NK-92 (cell line): ENCODE results near the gene PLPP1.
"Not testable (repeated sequence)": the region's sequence is repeated elsewhere in the genome, so short reads cannot be mapped to it uniquely, and the experiment has no call there.

Experiments
- DNase-seq: peaks from one replicate; lab custom pipeline; 2025; ENCODE audit not compliant: unreplicated experiment; lab: John Stamatoyannopoulos, UW

Gene PLPP1

DNA sequence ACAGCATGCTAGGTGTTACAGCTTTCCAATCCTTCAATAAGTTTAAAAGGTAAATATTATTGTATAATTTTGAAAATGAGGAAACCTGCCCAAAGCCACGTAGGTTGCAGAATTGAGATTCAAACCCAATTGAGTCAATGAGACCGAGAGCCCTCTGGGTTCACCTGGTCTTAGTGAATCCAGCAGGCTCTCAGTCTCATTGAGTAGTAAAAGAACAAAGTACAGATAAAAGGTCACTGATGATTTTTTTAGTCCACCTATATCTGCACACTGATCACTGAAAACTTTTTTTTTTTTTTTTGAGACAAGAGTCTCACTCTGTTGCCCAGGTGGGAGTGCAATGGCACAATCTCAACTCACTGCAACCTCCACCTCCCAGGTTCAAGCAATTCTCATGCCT is 27.2 kb downstream of the PLPP1 start:
- no peak for DNase-seq

DNA sequence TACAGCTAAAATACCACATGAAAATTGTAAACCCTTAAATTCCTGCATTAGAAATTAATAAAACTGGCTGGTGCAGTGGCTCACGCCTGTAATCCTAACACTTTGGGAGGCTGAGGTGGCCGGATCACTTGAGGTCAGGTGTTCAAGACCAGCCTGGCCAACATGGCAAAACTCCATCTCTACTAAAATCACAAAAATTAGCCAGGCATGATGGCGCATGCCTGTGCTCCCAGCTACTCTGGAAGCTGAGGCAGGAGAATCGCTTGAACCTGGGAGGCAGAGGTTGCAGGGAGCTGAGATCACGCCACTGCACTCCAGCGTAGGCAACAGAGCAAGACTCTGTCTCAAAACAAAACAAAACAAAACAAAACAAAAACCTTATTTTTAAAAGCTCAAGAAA is 29.1 kb downstream of the PLPP1 start:
- DNase-seq, result not testable (repeated sequence)

DNA sequence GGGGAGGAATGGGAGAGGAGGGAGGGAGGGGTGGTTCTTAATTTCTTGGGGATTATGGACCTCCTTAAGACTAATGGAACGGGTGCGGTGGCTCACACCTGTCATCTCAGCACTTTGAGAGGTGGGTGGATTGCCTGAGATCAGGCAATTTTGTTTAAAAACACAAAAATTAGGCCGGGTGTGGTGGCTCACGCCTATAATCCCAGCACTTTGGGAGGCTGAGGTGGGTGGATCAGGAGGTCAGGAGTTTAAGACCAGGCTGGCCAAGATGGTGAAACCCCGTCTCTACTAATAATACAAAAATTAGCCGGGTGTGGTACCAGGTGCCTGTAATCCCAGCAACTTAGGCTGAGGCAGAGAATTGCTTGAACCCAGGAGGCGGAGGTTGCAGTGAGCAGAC is 30.8 kb downstream of the PLPP1 start:
- DNase-seq, result not testable (repeated sequence)

DNA sequence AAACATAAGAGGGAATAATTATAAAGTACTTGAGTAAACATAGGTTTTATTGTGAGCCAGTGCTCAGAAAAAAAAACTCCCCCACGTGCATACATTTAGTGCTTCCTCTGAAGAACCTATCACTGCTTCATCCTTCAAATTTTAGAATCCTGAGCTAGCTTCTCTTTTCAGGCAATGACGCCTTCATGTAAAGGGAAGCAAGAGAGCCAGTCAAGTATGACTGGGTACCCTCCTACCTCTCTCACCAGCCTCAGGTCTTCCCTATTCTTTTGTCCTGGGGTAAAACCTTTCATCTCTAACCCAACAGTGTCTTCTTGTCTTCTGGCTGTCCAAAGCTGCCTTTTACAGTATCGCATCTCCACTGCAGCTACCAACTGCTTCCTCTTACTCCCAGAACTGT is 32.0 kb downstream of the PLPP1 start:
- DNase-seq, result no peak

DNA sequence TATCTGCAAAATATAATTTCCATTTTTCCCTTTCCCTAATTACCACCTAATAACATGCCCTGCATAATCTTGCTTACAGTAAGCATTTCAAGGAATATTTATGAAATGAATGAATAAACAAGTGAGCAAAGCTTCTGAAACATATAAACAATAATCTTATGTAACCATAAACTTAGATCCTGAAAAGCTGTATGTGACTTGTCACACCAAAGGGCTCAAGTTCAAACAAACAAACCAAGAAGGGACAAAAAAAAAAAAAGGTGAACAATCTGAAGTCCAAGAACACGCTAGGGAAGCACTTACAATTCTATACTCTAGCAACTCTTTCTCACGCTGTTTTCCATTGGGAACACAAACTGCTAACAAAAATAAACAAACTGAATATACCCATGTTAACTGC is 36.3 kb downstream of the PLPP1 start:
- no peak for DNase-seq

DNA sequence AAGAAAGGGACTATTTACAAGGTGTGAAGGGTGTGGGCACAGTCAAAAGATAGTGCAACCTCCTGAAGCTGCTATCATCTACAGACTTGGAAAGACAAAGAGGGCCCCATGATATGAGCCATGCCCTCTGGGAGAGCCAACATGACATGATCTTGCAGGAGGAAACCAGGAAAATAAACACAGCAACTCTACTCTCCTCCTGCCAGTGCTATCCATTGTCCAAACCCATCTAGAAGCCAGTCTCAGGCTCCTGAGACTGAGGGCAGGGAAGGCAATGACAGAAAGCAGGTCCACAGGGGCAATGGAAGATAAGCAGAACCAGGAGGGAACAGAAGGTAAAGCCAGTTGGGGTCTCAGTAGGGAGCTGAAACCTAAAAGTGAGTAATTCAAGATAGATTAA is 37.1 kb downstream of the PLPP1 start:
- DNase-seq, result no peak

DNA sequence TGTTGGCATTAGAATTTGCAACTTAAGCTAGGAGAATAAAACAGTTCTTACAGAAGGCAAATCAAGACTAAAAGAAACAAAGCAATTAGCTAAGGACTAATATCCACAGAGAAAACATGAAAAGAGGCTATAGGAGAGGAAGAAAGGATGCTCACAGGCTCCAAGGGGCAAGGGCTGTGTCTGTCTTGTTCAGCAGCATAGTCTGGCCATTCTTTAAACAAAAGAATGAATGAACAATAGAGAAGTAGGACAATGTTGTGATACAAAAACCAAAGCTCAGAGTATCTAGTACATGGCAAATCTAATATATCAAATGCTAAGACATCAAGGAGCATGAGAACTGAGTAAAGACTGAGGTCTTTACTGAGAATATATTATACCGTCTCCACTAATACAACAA is 39.5 kb downstream of the PLPP1 start:
- DNase-seq, result no peak

DNA sequence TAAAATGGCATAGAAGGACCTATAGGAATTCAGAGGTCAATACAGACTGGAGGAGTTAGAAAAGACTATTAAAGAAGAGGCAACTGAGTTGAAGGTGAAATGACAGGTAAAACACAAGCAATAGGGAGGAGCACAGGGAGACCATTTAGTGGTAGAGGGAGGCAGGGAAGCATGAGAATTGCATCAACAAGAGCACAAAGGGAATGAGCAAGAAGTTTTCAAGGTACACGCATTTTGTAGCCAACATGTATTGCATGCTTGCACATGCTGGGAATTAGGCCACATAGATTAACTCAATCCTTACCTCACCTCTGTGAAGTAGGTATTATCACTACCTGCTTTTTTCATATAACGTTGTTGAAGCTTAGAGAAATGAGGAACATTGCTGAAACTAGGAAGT is 42.3 kb downstream of the PLPP1 start:
- no peak for DNase-seq

DNA sequence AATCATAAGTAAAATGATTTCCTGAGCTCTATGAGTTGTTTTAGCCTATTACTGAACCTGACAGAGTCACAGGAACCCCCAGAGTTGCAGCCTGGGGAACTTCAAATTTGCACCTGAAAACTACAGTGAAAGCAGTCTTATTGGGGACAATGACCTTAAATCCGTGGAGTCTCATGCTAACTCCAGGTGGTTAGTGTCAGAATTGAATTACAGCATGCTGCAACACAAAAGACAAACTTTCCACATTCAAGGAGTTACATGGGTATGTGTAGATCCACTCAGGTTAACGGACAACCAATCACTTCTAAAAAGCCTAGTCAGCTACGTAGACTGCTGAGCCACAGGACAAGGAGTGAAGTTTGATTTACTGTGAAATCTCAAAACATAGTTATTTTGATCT is 49.7 kb downstream of the PLPP1 start:
- no peak for DNase-seq

DNA sequence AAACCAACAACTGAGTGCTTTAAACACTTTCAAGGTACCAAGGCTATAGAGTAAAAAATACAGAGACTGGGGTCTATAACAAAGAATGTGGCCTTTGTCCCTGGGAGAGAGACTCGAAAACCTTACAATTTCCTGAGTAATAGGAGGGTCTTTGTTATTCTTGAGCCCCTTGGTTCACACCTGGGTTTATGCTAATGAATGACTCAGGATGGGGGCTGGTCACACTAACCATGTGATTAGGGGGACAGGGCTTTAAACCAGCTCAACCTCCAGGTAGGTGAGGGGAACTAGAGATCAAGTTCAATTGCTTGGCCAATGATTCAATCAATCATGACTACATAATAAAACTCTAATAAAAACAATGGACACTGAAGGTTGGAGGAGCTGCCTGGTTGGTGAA is 50.2 kb downstream of the PLPP1 start:
- DNase-seq, result no peak

DNA sequence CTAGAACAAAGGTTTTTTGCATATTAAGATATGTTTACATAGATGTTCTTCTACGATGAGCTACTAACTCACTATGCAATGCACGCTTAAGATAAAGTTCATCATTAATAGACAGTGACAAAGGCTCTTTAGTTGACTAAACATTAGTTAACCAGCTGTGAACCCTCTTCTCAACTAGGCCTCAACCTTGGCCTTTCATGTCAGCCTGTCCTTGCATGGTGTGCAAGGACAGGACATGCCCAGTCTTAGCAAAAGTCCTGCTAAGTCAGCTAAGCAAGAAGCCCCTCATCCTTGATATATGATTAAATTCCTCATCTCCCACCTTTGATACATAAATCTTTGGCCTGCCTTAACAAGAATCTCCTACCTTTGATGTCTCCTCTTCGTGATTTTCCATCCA is 50.9 kb downstream of the PLPP1 start:
- DNase-seq, result no peak

DNA sequence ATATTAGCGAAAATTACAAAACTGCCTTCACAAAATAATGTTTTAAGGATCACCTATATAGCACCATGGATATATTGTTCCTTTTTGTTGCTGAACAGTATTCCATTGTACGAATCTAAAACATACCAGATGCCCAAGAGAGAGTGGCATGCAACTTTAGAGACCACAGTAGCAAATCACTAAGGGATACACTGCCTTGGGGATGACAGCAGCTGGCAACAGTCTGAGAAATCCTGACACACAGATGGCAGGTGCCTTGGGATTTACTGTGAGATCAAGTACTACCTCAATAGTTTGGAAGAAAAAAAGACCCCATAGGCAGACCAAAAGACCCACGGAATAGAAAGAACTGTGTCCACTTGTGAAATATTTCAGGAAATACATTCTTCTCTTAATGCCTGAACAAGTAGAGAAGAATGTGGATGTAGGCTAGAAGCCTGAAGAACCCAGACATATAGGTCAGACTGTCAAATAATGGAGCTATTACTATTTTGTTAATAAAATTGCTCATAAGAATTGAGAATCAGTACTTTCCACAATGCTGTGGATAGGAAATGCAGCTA is 53.4 kb downstream of the PLPP1 start:
- DNase-seq, result no peak

DNA sequence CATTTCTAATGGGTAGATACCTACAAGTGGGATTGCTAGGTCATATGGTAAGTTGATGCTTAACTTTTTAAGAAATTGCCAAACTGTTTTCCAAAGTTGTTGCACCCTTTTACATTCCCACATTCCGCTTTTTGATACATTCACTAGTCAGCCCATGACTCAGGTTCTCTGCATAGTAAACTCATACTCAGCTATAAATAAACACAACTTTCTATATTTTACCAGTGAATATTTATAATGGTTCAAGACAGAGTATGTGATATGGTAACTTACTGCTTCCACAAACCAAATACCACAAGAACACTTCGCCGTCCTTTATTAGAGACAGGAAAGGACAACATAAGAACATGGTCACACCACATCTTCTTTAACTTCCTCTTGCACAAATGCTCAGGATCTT is 54.0 kb downstream of the PLPP1 start:
- DNase-seq, result no peak

DNA sequence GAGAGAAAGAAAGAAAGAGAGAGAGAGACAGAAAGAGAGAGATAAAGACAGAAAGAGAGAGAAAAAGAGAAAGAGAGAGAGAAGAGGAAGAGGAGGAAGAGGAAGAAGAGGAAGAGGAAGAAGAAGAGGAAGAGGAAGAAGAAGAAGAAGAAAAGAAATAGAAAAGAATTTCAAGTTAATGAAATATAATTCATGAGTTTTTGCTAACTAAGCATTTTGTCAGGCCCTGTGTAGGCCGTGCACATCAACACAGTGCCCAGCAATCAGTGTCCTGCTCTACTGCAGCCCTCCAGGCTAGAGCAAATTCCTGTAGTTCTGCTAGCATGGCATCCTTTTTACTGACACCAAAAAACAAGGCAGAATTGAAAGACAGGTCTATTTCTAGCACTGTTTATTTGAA is 62.1 kb downstream of the PLPP1 start:
- no peak for DNase-seq

DNA sequence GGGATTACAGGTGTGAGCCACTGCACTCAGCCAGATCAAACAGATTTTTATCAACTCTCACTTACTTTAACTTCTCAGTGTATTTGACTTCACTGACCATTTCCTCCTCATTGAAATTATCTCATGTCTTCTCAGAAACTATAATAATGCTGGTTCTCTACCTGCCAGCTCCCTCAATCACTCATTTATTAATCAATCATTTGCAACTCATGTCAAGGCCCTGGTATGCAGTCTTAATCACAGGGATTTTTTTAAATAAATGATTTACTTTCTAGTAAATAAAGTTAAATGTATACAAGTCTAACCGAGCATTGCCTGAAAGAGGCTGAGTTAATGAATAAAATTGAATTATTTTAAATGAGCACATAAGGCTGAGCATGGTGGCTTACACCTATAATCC is 63.3 kb downstream of the PLPP1 start:
- no peak for DNase-seq

DNA sequence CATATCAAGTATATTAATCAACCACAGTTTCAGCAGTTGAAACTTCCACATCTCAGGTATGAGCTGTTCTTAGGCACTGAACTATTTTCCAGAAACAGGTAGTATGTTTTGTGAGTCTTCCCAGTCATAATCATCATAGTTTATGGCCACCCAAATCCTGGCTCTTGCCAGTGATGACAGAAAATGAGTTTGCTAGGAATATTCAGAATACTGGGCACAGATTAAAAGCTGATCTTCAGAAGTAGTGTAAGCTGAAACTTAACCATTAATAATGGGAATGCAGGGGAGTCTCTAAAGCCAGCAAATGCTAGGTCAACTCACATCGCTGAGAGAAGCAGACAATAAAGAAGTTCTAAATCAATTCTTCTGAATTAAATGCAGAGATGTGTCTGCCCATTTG is 64.5 kb downstream of the PLPP1 start:
- no peak for DNase-seq

DNA sequence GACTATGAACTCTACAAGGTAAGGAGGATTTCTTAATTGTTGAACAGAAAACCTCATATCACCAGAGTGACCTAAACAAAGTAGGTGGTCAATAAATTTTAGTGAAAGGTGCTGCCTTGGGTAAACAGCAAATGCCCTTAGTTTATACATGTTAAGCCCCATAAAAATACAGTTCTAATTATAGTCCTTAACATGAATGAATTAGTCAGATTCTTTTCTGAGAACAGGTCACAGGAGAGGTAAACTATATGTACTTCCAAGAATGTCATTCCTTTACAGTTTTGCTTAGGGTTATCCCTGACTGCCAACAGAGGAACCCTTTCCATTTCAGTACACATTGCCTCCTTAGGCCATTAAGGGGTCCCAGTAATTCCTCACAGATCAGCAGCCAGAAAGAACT is 64.9 kb downstream of the PLPP1 start:
- DNase-seq, result no peak

DNA sequence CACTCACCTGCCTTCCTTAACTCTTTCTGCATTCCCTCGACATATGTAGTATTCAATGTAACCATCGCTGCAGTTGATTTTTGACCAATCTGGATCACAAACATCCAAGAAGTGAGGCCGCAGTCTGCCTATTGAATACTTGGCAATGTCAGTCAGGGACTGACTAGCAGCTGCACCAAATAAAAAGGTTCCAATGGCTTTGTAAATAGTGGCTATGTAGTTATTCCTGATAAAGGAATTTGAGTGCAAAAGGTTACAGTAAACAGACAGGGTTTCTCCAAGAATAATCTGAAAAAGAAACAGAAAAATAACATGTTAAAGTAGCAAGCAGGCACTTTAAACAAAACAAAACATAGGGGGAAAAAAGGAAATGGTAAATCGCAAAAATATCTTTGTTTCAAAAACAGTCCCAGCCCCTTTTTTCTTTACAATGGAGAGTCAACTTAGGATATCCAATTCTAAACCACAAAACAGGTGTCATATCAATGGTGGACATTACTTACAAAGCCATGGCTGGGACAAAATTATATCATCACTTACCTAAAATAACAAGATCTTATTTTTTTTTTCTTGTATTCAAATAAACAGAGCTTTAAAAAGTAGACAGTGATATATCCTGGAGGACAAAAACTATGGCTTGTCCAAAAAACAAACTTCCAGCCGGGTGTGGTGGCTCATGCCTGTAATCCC is 66.8 kb downstream of the PLPP1 start:
- DNase-seq, result no peak

DNA sequence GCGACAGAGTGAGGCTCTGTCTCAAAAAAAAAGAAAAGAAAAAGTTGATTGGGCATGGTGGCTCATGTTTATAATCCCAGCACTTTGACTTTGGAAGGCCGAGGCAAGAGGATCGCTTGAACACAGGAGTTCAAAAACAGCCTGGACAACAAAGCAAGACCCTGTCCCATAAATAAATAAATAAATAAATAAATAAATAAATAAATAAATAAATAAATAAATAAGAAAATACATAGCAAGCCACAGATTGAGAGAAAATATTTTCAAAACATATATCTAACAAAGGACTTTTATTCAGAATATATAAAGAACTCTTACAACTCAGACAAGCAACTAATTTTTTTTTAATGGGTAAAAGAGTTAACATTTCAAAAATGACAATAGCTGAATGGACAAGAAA is 71.2 kb downstream of the PLPP1 start:
- no peak for DNase-seq

DNA sequence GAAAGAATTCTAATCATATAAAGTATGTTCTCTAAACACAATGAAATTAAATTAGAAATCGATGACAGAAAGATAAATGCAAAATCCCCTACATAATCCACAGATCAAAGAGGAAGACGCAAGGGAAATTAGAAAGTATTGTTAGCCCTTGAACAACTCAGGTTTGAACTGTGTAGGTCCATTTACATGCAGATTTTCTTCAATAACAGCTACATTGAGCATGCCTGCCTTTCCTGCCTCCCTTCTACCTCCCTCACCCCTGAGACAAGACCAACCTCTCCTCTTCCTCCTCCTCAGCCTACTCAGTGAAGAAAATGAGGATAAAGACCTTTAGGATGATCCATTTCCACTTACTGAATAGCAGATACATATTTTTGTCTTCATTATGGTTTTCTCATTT is 75.2 kb downstream of the PLPP1 start:
- DNase-seq, result no peak

DNA sequence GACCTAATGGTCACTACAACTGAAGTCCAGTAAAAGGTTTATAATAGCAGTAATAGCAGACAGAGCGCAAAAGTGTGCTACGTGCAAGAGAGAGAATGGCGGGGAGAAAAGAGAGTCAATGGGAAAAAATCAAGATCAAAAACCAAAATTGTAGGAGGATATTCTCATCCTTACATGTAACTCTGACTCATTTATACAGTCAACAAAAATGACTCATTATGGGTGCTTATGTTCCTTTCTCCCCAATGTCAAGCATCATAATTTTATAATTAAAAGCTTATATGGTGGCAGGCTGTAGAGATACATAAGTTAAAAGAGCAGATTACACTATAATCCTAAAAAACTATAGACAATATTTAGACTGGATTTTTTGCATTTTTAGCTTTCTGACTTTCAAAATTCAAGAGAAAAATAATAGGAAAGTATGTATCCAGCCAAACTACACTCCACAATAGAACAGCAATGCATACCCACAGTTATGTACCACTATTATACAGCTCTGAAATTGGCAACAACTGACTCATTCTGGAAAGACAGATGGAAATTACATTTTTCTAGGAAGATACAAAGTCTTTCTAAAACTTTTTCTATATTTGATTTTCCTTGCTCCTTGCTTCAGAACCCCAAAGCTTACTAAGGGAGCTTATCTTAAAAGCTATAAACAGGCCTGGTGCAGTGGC is 78.4 kb downstream of the PLPP1 start:
- DNase-seq, result no peak

DNA sequence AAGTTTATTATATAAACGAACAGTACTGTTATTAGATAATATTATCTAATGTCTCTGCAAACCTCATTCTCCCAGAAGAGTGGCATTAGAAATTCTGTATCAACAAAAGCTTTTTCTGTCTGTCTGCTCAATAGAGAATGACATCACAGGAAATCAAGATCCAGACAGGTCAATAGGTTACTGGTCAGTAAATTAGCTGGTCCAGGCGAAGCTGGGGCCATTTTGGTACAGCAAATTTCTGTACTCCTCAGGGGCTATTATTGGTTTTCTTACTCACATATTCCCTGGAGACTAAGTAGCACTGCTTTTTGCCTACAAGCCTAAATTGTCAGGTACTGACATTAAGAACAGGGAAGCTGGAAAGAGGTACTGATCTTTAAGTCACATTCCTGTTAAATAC is 80.5 kb downstream of the PLPP1 start:
- DNase-seq, result no peak

DNA sequence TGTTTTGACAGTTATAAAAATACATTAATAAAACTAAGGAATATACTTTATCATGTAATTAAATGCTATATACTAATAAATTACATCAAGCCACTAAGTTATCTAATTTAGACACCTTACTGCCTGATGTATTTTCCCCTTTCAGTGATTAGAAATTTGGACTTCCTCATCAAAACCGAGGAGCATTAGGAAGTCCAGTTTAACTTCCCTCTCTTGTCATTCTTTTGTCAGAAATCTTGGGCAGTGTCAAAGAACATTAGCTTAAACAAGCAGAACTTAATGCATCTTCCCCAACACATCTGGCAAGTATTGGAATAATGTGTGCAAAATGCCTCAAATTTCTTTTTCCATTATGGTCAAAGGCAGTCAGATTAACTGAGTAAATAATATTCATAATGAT is 81.6 kb downstream of the PLPP1 start:
- DNase-seq, result no peak
